ENCODE data around the gene RGCC.

Gene RGCC

GRCh38 chr13:41453620-41454019 lies 3.7 kb upstream of the RGCC start:
- no peak for DNase-seq

DNA sequence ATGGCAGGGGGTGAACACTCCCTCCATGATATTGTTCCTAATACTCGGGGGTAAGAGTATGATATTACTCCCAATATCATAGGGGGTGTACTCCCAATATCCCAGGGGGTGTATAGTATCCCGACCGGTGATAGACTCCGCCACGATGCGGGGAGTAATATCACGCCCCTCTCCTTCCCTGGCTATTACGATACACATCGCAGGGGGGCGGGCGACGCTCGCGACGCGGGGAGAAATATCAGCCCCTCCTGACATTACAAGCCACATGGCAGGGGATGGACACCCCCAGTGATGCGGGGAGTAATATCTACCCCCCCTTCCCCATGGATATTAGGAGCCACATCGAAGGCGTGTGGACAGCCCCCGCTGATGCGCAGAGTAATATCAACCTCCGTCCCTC lies 3.2 kb upstream of the RGCC start:
- DNase-seq = no peak

DNA sequence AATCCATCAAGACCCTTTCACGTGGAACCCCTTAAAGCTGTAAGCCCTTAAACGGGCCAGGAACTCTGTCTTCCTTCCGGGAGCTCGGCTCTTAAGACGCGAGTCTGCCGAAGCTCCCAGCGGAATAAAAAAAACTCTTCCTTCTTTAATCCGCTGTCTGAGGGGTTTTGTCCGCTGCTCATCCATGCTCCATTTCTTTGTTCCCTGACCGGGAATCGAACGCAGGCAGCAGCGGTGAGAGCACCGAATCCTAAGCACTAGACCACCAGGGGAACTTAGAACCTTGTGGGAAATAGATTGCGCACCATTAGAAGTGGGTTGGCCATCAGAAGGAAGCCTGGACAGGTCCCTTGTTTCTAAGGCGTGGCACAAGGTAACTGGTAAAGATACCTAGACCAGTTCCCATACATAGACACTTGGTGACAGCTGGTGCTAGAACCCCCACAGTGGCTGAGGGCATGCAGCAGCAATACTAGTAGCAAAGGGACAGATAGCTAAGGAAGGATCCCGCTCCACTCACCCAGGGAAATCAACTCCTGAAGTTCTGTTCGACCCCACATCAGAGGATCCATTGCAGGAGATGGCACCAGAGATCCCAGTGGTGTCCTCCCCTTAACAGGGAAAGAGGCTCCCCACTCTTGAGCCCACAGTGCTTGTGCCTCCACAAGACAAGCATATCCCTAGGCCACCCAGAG lies 1.5 kb upstream of the RGCC start:
- no peak for DNase-seq

DNA sequence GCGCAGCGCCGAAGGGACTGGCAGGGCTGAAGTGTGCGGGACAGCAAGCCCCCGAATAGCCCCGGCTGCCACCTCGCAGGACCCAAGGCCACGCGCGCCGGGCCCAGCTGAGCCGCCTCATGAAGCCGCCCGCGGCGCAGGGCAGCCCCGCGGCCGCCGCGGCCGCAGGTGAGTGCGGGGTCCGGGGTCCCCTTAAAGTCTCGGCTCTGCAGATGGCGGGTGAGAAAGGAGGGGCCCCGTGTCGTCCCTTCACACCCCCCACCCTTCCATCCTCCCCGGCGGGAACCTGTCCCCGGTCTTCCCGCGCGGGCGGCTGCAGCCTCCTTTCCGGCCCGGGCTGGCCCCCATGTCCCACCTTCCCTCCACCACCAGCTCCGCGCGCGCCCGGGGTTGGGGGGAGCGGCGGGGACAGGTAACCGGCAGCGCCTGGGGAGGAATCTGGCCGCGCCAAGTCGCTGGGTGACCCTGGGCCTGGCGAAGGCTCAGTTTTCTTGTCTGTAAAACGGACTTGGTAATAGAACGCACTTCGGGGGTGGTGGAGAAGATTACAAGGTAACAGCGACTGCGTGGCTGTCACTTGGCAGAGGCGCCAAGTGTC lies 338 bp downstream of the RGCC start:
- peak in 1 of 56 donors; percentile 30 for DNase-seq

DNA sequence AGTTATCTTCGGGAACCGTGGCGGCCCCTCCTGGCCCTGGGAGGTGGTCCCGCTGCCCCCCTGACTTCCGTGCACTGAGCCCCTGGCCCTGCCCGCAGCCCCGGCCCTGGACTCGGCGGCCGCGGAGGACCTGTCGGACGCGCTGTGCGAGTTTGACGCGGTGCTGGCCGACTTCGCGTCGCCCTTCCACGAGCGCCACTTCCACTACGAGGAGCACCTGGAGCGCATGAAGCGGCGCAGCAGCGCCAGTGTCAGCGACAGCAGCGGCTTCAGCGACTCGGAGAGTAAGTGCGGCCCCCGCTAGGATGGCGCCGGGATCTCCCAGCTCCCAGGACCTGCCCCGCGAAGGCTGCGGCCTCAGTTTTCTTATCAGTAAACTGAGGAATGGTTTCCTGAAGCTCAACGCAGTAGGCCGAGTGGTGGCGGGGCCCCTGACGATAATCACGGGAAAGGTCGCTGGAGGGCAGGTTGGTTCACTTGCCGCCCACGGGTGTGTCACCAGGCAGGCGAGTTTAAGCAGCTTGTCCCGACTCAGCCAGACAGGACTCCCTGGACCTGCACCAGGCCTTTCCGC lies 924 bp downstream of the RGCC start:
- peak in 30 of 56 donors; percentile 15 to 62 (median 33) for DNase-seq

DNA sequence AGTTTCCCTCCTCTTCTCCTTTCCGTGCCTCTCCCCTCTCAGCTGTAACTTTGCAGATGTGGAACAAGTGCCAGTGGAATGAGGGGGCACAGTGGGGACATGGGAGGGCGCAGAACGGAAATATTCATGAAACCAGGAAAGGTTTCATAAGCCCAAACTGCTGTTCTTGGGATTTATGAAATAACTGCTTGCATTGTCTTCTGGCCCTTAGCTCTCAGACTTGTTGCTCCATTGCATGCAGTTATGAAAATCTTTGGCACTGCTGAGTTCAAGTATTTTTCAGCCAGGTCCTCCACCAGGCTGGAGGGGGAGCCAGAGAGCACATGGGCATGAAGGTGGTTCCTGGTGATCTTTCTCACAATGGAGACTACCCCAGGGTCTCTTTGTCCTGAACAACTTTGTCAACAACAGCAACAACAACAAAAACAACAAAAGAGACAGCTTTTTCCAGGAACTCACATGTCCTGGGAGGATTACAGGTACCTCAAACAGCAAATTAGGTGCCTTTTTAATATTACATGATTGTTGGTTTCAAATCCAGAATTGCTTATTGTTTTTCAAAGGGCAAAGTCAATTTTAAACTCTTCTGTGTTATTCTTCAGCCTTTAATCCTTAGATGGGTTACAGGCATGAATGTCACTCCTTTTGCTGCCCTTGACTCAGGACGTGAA lies 1.5 kb downstream of the RGCC start:
- peak in 10 of 56 donors; percentile 5 to 58 (median 28) for DNase-seq

DNA sequence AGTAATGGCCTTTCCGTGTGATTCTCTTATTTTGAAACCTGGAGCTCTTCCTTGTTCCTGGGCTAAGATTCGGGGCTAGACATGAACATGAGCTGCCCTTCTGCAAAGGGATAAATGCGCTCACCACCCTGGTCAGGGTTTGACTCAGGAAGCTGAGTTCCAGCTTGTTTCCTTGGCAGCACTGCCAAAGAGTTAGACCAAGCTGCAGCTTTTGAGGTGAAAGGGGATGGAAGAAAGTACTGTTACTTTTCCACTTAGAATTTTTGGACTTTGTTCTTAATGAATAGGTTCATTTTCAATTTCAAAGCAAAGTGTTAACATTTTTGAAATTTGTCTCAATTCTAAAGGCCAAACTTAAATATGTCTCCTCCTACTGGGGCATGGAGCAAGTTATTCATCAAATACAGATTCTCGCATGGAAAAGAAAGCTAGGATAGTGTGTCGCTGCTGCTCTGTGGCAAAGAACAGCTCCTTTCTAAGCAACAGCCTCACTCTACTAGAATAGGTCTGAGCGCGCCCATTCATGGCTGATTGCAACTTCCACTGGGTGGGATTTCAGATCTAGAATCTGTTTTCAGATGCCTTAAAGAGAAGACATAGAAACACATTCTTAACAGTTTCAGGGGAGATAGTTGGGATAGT lies 2.2 kb downstream of the RGCC start:
- peak in 7 of 56 donors; percentile 9 to 44 (median 14) for DNase-seq

GRCh38 chr13:41460074-41460465 lies 2.7 kb downstream of the RGCC start:
- no peak for DNase-seq

GRCh38 chr13:41460930-41461329 lies 3.6 kb downstream of the RGCC start:
- DNase-seq = no peak

DNA sequence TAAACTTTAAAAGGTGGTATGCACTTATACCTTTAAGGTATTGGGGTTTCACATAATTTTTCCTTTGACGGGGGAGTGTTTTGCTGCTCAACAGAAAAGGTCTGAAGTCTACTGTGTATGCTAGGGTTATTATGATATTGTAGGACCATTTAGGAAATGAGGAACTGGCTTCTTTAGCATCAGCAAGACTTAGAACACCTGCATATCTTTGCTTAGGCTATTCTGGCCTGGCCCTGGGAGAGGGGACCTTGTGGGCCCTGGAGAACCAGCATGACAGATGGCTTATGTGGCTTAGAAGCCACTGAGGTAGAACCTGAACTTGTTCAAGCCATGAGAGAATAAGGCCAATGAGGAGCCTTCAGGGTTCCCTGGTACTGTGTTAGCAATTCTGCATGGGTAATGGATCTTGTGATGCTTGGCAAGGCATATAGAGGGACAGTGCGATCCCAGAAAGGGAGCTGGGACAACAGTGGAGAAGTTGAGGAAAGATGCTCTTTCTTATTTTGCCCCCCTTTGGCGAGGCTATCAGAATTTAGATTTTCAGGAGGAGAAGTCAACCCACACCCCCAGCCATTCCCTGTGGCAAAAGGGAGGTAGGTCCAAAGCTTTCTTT lies 4.3 kb downstream of the RGCC start:
- no peak for DNase-seq

DNA sequence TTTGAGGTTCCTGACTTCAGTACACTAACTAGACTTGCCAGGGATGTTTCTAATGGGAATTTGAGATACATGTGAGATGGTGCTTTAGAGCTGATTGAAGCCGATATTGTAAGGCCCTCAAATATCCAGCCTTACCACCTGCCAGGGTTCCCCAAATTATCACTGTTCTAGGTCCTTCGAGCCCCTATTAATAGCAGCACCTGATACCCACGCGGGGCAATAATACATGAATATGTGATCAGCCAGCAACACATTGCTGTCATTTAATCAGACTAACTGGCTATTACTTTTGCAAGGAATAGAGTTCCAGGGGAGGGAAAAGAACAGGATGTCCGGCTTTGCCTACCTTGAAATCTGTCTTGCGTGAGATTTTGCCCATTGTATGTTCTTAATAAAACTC lies 5.1 kb downstream of the RGCC start:
- no peak for DNase-seq

DNA sequence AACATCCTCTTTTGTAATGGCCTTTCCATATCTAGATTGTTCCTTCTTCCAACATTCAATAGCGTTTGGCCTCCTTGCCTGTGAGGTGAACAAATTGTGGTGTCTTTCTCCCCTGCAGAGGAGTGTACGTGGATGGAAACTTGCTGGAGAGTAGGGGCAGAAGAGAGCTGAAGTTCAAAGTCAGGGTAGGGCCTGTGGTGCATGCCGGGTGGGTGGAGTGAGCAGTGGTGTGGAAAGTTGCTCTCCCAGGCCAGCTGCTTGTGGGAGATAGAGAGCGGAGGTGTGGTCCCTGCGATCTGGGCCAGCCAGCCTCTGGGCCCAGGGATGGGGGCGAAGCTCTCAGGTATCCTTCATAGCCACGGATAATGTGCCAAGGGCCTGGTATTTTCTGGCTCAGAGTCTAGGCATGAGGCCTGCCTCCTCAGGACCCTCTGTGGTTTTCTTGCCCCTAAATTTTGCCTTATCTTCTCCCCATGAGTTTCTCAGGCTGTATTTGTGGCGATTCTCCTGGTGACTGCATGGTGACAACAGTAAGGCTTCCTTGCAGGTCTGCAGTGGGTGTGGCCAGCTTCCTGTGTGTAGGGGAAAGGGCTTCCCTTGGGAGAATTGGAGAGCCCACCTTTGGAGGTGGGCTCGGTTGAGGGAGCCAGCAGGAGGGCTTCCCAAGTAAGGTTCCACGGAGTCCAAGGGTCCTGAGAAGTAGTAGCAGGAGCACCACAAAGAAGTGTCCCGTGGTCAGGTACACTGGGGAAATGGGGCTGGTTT lies 6.7 kb downstream of the RGCC start:
- no peak for DNase-seq

DNA sequence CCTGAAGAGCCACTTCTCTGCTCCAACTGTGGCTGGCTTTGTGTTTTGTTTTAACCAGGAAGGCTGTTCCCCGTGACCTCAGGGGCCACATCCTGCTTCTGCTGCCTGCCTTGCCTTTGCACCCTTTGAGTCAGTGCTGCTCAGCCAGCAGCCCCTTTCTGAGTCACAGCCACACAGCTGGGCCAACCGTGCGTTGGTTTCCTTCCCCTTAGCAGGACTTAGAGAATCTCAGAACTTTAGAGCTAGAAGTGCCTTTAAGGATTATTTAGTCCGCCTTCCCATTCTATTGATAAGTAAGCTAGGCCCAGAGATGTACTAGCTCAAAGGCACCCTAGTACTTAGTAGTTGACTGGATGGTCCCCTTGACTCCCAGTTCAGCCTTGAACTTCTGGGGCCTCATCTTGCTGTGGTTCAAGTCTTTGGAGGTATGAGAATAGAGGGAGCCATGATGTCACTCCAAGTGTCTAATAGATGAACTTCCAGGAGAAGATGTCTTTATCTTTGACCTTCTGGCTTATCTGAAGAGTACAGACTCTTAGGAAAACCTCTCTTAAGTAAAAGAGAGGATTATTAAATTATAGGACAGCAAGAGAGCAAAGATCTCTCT lies 8.0 kb downstream of the RGCC start:
- DNase-seq = peak in 3 of 56 donors; percentile 14 to 62 (median 25)

DNA sequence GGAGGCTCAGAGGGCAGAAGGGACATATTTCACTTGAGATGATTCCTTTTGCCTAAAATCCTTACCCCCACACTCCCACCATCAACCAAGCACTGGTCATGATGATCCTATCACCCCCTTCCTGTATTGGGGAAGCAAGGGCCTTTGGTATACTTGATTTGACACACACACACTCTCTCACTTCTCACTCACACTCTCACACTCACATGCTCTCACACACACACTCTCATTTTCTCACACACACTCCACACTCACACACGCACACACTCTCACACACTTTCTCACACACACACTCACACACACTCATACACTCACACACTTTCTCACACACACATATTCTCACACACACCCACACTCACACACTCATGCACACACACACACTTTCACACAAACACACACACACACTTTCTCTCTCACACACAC lies 8.6 kb downstream of the RGCC start:
- no peak for DNase-seq

DNA sequence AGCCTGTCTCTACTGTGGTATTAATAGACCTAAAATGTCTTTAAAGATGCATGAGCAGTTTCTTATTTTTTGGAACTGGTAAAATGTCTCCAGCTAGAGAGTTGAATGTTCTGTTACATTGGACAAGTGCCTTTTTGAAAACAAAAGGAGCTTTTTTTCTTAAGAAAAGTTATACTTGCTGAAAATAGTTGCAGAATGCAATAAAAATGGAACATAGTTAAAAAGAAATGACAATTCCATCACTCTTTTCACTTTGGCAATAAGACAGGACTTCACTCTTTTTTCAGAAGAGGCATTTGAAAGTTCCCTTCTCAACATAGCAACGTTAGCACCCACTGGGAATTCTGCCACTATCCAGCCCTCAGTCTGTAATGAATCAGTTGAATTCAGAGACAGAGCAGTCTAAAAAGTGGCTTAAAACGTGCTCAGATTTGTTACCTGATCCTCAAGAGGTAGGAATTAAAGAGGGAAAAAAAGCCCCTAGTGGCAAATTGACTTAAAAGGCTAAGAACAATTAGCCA lies 10.1 kb downstream of the RGCC start:
- DNase-seq = peak in 6 of 56 donors; percentile 3 to 39 (median 22)

- no peak for DNase-seq
These were observed 11.3 kb downstream of the RGCC start for GRCh38 chr13:41468631-41469030.

DNA sequence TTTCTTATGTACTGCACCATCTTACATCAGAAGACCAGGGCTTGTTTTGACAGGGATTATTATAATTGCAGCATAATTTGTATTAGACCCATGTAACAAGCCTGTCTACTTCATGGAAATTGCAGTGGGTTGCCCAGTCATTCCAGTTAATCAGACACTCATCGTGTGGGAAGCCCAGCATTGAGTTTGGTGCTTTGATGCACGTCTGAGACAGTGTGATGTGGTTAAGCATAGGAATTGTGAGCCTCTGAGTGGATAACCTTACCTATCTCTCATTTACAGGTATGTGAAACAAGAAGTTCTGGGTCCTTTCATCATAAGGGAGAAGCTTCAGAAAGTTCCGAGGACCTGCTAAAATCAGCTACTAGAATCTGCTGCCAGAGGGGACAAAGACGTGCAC lies 12.8 kb downstream of the RGCC start:
- DNase-seq = no peak

DNA sequence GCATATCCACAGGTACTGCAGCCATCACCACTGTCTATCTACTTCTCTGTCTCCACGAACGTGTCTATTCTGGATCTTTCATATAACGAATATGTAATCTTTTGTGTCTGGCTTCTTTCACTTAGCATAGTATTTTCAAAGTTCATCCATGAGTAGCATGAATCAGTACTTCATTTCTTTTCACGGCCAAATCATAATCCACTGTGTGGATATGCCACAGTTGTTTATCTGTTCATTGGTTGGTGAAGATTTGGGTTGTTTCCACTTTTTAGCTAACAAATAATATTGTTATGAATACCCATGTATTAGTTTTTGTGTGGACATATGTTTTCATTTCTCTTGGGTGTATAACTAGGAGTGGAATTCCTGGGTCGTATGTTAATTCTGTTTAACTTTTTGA lies 14.4 kb downstream of the RGCC start:
- DNase-seq = no peak

DNA sequence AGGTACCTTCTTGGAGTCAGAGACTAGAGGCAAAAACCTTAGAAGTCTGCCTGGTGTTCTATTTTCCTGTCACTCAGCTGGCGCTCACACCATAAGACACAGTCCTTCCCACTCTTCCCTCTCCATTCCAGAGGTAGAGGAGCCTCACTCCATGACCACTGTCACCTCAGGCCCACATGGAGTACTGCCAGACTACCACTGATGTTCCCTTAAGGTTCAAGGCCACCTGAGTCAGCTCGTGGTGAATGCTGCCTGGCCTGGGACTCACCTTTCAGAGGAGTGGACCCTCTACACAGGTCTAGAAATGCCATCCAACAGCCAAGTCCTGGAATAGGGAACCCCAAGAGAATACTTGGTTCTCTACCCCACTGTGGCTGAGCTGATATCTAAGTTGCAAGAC lies 29.9 kb downstream of the RGCC start:
- no peak for DNase-seq

GRCh38 chr13:41488124-41488523 lies 30.8 kb downstream of the RGCC start:
- DNase-seq = no peak
